Neural cell (in vitro differentiated cells): ENCODE data around the gene TMEM266. TPM values are rescaled to one million over a fixed set of nuclear protein-coding genes. Genes with fewer than 3 reads are reported as not detected.

Experiments used
- H2AFZ ChIP-seq: fragments of 200-600, 300-800 bp; sonication (generic), shearing (Covaris generic); 2 replicates; pipeline ENCODE4 v1.6.0; 2014; ENCODE audit warnings: low read depth, mild to moderate bottlenecking, antibody characterized with exemption, low read length, moderate library complexity
- H3F3A ChIP-seq: fragments of 200-600 bp; shearing (Covaris generic); 2 replicates; pipeline ENCODE4 v1.6.1; 2016; ENCODE audit warnings: mild to moderate bottlenecking, moderate library complexity, mixed read lengths, antibody characterized with exemption, low read length; ENCODE audit not compliant: insufficient read depth, poor library complexity, severe bottlenecking
- H3K27ac ChIP-seq: fragments of 200-600, 300-800 bp; sonication (generic), shearing (Covaris generic); 2 replicates; pipeline ENCODE4 v1.5.1; 2014; ENCODE audit warnings: mild to moderate bottlenecking, low read length, moderate library complexity
- H3K27me3 ChIP-seq: fragments of 300-800, 200-600 bp; sonication (generic), shearing (Covaris generic); 2 replicates; pipeline ENCODE4 v1.6.0; 2014; ENCODE audit warnings: mild to moderate bottlenecking, low read depth, low read length, moderate library complexity; ENCODE audit not compliant: insufficient read depth
- H3K36me3 ChIP-seq: fragments of 300-800, 200-600 bp; sonication (generic), shearing (Covaris generic); 2 replicates; pipeline ENCODE4 v1.5.1; 2014; ENCODE audit warnings: mild to moderate bottlenecking, antibody characterized with exemption, low read length, moderate library complexity; ENCODE audit not compliant: insufficient read depth
- H3K4me2 ChIP-seq: fragments of 300-800, 200-600 bp; sonication (generic), shearing (Covaris generic); 2 replicates; pipeline ENCODE4 v1.6.0; 2014; ENCODE audit warnings: mild to moderate bottlenecking, low read length
- H3K4me3 ChIP-seq: fragments of 300-800, 200-600 bp; sonication (generic), shearing (Covaris generic); 2 replicates; pipeline ENCODE4 v1.5.1; 2014; ENCODE audit warnings: mild to moderate bottlenecking, low read length, moderate library complexity
- H3K79me2 ChIP-seq: fragments of 200-600 bp; shearing (Covaris generic); replicated peaks from 2 replicates; pipeline ENCODE4 v1.6.0; 2014; ENCODE audit warnings: mild to moderate bottlenecking, low read length, moderate library complexity; ENCODE audit not compliant: insufficient read depth
- H3K9ac ChIP-seq: fragments of 300-800, 200-600 bp; sonication (generic), shearing (Covaris generic); 2 replicates; pipeline ENCODE4 v1.6.1; 2016; ENCODE audit warnings: mild to moderate bottlenecking, low read length, mixed read lengths
- H3K9me2 ChIP-seq: fragments of 200-600 bp; shearing (Covaris generic); 2 replicates; pipeline ENCODE4 v1.6.1; 2016; ENCODE audit warnings: mild to moderate bottlenecking, low read length, mixed read lengths; ENCODE audit not compliant: insufficient read depth
- H3K9me3 ChIP-seq: fragments of 200-600, 300-800 bp; sonication (generic), shearing (Covaris generic); 2 replicates; pipeline ENCODE4 v1.6.1; 2016; ENCODE audit warnings: mild to moderate bottlenecking, mixed run types, low read length, moderate library complexity, mixed read lengths
- H4K20me1 ChIP-seq: fragments of 200-600 bp; shearing (Covaris generic); 2 replicates; pipeline ENCODE4 v1.6.1; 2016; ENCODE audit warnings: mild to moderate bottlenecking, mixed run types; ENCODE audit not compliant: insufficient read depth
- EP300 ChIP-seq: fragments of 450-650 bp; conservative IDR thresholded peaks from 2 replicates; pipeline ENCODE4 v1.6.1; 2014; ENCODE audit warnings: antibody characterized with exemption, mild to moderate bottlenecking, moderate library complexity; ENCODE audit not compliant: poor library complexity, severe bottlenecking
- EZH2 ChIP-seq: fragments of 200-600, 300-800 bp; shearing (Covaris generic), sonication (generic); IDR thresholded peaks from 2 replicates; pipeline ENCODE4 v1.6.1; 2014; ENCODE audit warnings: antibody characterized with exemption, low read length, borderline replicate concordance, mild to moderate bottlenecking; ENCODE audit not compliant: insufficient read depth, poor library complexity, severe bottlenecking
- MXI1 ChIP-seq: fragments of 450-650 bp; conservative IDR thresholded peaks from 2 replicates; pipeline ENCODE4 v1.6.1; 2014; ENCODE audit warnings: antibody characterized with exemption, mild to moderate bottlenecking; ENCODE audit not compliant: poor library complexity, severe bottlenecking
- POLR2AphosphoS5 ChIP-seq: IDR thresholded peaks from 2 replicates; pipeline ENCODE4 v1.6.1; 2012
- RAD21 ChIP-seq: fragments of 450-650 bp; conservative IDR thresholded peaks from 2 replicates; pipeline ENCODE4 v1.6.1; 2014; ENCODE audit warnings: antibody characterized with exemption, mild to moderate bottlenecking, moderate library complexity
- SMC3 ChIP-seq: fragments of 450-650 bp; conservative IDR thresholded peaks from 2 replicates; pipeline ENCODE4 v1.6.1; 2014; ENCODE audit warnings: antibody characterized with exemption, mild to moderate bottlenecking, moderate library complexity; ENCODE audit not compliant: poor library complexity
- TAF1 ChIP-seq: IDR thresholded peaks from 2 replicates; pipeline ENCODE4 v1.6.1; 2012; ENCODE audit warnings: low read depth
- polyA plus RNA-seq: library from polyadenylated mRNA; depleted of rRNA; stranded (reverse); fragments of >200 nt; gene quantifications from 2 replicates; pipeline ENCODE4 v1.2.3, GENCODE V29; 2014
- TF ChIP-seq, protein P1 (sequence below): IDR thresholded peaks from 2 replicates; pipeline ENCODE4 v1.6.1; 2012; ENCODE audit warnings: borderline replicate concordance
- TF ChIP-seq, protein P2 (sequence below): fragments of 450-650 bp; IDR thresholded peaks from 2 replicates; pipeline ENCODE4 v1.5.1; 2014; ENCODE audit warnings: antibody characterized with exemption, mild to moderate bottlenecking, moderate library complexity; ENCODE audit not compliant: poor library complexity, severe bottlenecking

The TMEM266 gene
- polyA plus RNA-seq, 1 donor from 2014 or later: 17.6 TPM

DNA sequence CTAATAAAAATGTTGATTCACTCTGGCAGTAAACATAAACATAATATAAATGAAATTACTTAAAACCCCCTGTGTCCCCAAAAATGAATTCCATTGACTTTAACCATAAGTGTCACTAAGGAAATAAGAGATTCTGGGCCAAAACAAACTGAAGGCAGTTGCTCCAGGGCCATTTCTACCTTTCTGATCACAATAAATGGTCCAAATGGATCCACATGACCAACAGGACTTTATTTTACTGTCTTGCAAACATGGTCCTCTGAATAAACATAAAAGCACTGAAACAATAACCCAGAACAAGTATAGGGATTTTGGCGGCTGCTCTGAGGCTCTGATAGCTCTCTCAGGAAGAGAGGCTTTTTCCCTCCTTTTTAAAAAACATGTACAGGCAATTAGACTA lies 174.1 kb downstream of the TMEM266 start:
- TF ChIP-seq EP300: no peak
- TF ChIP-seq RAD21: no peak
- TF ChIP-seq EZH2: no peak
- TF ChIP-seq, protein P1, sequence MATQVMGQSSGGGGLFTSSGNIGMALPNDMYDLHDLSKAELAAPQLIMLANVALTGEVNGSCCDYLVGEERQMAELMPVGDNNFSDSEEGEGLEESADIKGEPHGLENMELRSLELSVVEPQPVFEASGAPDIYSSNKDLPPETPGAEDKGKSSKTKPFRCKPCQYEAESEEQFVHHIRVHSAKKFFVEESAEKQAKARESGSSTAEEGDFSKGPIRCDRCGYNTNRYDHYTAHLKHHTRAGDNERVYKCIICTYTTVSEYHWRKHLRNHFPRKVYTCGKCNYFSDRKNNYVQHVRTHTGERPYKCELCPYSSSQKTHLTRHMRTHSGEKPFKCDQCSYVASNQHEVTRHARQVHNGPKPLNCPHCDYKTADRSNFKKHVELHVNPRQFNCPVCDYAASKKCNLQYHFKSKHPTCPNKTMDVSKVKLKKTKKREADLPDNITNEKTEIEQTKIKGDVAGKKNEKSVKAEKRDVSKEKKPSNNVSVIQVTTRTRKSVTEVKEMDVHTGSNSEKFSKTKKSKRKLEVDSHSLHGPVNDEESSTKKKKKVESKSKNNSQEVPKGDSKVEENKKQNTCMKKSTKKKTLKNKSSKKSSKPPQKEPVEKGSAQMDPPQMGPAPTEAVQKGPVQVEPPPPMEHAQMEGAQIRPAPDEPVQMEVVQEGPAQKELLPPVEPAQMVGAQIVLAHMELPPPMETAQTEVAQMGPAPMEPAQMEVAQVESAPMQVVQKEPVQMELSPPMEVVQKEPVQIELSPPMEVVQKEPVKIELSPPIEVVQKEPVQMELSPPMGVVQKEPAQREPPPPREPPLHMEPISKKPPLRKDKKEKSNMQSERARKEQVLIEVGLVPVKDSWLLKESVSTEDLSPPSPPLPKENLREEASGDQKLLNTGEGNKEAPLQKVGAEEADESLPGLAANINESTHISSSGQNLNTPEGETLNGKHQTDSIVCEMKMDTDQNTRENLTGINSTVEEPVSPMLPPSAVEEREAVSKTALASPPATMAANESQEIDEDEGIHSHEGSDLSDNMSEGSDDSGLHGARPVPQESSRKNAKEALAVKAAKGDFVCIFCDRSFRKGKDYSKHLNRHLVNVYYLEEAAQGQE: no peak
- TF ChIP-seq, protein P2, sequence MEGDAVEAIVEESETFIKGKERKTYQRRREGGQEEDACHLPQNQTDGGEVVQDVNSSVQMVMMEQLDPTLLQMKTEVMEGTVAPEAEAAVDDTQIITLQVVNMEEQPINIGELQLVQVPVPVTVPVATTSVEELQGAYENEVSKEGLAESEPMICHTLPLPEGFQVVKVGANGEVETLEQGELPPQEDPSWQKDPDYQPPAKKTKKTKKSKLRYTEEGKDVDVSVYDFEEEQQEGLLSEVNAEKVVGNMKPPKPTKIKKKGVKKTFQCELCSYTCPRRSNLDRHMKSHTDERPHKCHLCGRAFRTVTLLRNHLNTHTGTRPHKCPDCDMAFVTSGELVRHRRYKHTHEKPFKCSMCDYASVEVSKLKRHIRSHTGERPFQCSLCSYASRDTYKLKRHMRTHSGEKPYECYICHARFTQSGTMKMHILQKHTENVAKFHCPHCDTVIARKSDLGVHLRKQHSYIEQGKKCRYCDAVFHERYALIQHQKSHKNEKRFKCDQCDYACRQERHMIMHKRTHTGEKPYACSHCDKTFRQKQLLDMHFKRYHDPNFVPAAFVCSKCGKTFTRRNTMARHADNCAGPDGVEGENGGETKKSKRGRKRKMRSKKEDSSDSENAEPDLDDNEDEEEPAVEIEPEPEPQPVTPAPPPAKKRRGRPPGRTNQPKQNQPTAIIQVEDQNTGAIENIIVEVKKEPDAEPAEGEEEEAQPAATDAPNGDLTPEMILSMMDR: no peak
- TF ChIP-seq TAF1: no peak
- TF ChIP-seq SMC3: no peak
- no peak for TF ChIP-seq MXI1
- no peak for TF ChIP-seq POLR2AphosphoS5

DNA sequence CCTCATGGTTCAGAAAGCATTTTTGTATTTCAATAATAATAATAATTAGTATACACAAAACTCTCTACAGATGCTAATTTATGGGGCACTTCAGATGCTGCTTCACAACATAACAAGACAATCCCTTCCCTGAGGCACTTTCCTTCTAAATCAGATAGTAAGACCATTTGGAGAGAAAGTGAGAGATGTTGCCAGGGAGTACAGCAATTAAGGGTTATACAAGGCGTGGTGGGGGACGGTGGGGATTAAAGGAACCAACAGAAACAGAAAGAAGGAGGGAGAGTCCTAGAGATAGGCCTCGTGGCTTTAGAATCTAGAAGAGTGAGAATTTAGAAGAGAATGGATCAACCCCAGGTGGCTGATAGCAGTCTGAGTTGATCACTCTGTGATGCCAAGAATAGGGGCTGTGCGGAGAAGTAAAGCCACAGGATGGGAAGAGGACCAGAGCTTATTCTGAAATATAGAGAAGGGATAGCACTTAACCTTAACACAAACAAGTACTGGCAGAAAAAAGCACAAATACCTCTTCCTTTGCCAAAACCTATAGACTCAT lies 174.6 kb downstream of the TMEM266 start:
- TF ChIP-seq RAD21 (no peak), POLR2AphosphoS5 (no peak), TAF1 (no peak), SMC3 (no peak), EP300 (no peak), EZH2 (no peak), MXI1 (no peak)
- TF ChIP-seq, protein P2: no peak
- TF ChIP-seq, protein P1: no peak
- no peaks in the 10 kb centered on the region for H3K9me3 ChIP-seq
- no peaks in the 10 kb centered on the region for H3F3A ChIP-seq
- no peaks in the 10 kb centered on the region for H3K36me3 ChIP-seq
- H3K9me2 ChIP-seq: no peaks in the 10 kb centered on the region
- no peak overlapping the region for H2AFZ ChIP-seq
- no peaks in the 10 kb centered on the region for H4K20me1 ChIP-seq
- no peaks in the 10 kb centered on the region for H3K27me3 ChIP-seq
- no peak overlapping the region for H3K27ac ChIP-seq
- H3K4me3 ChIP-seq: no peak overlapping the region
- no peak overlapping the region for H3K9ac ChIP-seq
- no peaks in the 10 kb centered on the region for H3K79me2 ChIP-seq
- no peak overlapping the region for H3K4me2 ChIP-seq

More for the DNA sequence above, 174.1 kb downstream of the TMEM266 start:
- H4K20me1 ChIP-seq: no peaks in the 10 kb centered on the region
- no peaks in the 10 kb centered on the region for H3K9me3 ChIP-seq
- no peaks in the 10 kb centered on the region for H3K9me2 ChIP-seq
- no peak overlapping the region for H3K9ac ChIP-seq
- no peak overlapping the region for H3K27ac ChIP-seq
- H3F3A ChIP-seq: no peaks in the 10 kb centered on the region
- no peak overlapping the region for H3K4me3 ChIP-seq
- no peaks in the 10 kb centered on the region for H3K79me2 ChIP-seq
- no peaks in the 10 kb centered on the region for H3K27me3 ChIP-seq
- no peaks in the 10 kb centered on the region for H3K36me3 ChIP-seq
- no peak overlapping the region for H3K4me2 ChIP-seq
- H2AFZ ChIP-seq: no peak overlapping the region
